Measurements from ENCODE around the gene NFIB.
A peak's percentile ranks its signal among the peaks of the same experiment; 100 is the strongest.

Gene NFIB

GRCh38 chr9:14139287-14139686 is 174.7 kb downstream of the NFIB start:
- no peak for DNase-seq

- DNase-seq = no peak
Observed at GRCh38 chr9:14136646-14137370, 177.1 kb downstream of the NFIB start.

GRCh38 chr9:14136047-14136635 is 177.8 kb downstream of the NFIB start:
- DNase-seq = peak; percentile 26

GRCh38 chr9:14135421-14135820 is 178.5 kb downstream of the NFIB start:
- DNase-seq = no peak

- DNase-seq = no peak
Observed at GRCh38 chr9:14133394-14133793, 180.5 kb downstream of the NFIB start.

- DNase-seq = no peak
Observed at GRCh38 chr9:14132775-14133174, 181.2 kb downstream of the NFIB start.

- no peak for DNase-seq
Observed at GRCh38 chr9:14131356-14132088, 182.4 kb downstream of the NFIB start.

- no peak for DNase-seq
Observed at GRCh38 chr9:14127656-14128055, 186.3 kb downstream of the NFIB start.

GRCh38 chr9:14119694-14120514 is 194.0 kb downstream of the NFIB start:
- no peak for DNase-seq

- DNase-seq = no peak
Observed at GRCh38 chr9:14112226-14112625, 201.7 kb downstream of the NFIB start.

- no peak for DNase-seq
Observed at GRCh38 chr9:14111696-14112095, 202.2 kb downstream of the NFIB start.

GRCh38 chr9:14107977-14108376 is 206.0 kb downstream of the NFIB start:
- no peak for DNase-seq

- DNase-seq = no peak
Observed at GRCh38 chr9:14107495-14107894, 206.4 kb downstream of the NFIB start.

- no peak for DNase-seq
Observed at GRCh38 chr9:14106699-14107098, 207.2 kb downstream of the NFIB start.

- DNase-seq = no peak
Observed at GRCh38 chr9:14104496-14104895, 209.4 kb downstream of the NFIB start.

GRCh38 chr9:14103115-14103514 is 210.8 kb downstream of the NFIB start:
- no peak for DNase-seq

GRCh38 chr9:14099737-14100136 is 214.2 kb downstream of the NFIB start:
- DNase-seq = no peak

GRCh38 chr9:14098486-14099180 is 215.3 kb downstream of the NFIB start:
- DNase-seq = no peak

- no peak for DNase-seq
Observed at GRCh38 chr9:14097666-14098415, 216.1 kb downstream of the NFIB start.

GRCh38 chr9:14097215-14097614 is 216.7 kb downstream of the NFIB start:
- DNase-seq = no peak

- no peak for DNase-seq
Observed at GRCh38 chr9:14096258-14096922, 217.6 kb downstream of the NFIB start.

All from NCI-H2227 treated with DMSO at 0.1 percent for 48 hours (cell line).